HL-60 (cell line): ENCODE data around the gene GABRB3.

ENCODE experiments used
- DNase-seq, 2 experiments: peaks; one replicate each; pipeline ENCODE4 v3.0.0-alpha.2; 2010 to 2020; ENCODE audit warnings: low read depth in 1 of 2, low spot score in 1 of 2
- H3K27ac ChIP-seq: fragments of 250-450 bp; sonication (Bioruptor Pico); replicated peaks from 2 replicates; pipeline ENCODE4 v1.5.1; 2020; ENCODE audit warnings: mild to moderate bottlenecking, moderate library complexity
- H3K27me3 ChIP-seq: fragments of 250-450 bp; sonication (Bioruptor Pico); 2 replicates; pipeline ENCODE4 v1.5.1; 2021; ENCODE audit warnings: mild to moderate bottlenecking, moderate library complexity; ENCODE audit not compliant: insufficient read depth, poor library complexity, severe bottlenecking
- H3K4me3 ChIP-seq: replicated peaks from 2 replicates; pipeline ENCODE4 v1.5.1; 2011; ENCODE audit warnings: mild to moderate bottlenecking, control low read depth, low read length; ENCODE audit not compliant: insufficient read depth
- GABPA ChIP-seq: IDR thresholded peaks from 2 replicates; pipeline ENCODE4 v1.6.1; 2012; ENCODE audit warnings: low read depth
- POLR2AphosphoS5 ChIP-seq: IDR thresholded peaks from 2 replicates; pipeline ENCODE4 v1.6.1; 2012; ENCODE audit warnings: low read depth
- SPI1 ChIP-seq: IDR thresholded peaks from 2 replicates; pipeline ENCODE4 v1.6.1; 2012; ENCODE audit warnings: low read depth, mild to moderate bottlenecking, borderline replicate concordance
- TF ChIP-seq, protein P1 (sequence below): IDR thresholded peaks from 2 replicates; pipeline ENCODE4 v1.6.1; 2012; ENCODE audit warnings: low read depth; ENCODE audit not compliant: insufficient replicate concordance
- TF ChIP-seq, protein P2 (sequence below): IDR thresholded peaks from one replicate; pipeline ENCODE4 v1.5.1; 2011; ENCODE audit warnings: low read length, control low read depth, inconsistent platforms; ENCODE audit not compliant: insufficient read depth

Gene GABRB3

DNA sequence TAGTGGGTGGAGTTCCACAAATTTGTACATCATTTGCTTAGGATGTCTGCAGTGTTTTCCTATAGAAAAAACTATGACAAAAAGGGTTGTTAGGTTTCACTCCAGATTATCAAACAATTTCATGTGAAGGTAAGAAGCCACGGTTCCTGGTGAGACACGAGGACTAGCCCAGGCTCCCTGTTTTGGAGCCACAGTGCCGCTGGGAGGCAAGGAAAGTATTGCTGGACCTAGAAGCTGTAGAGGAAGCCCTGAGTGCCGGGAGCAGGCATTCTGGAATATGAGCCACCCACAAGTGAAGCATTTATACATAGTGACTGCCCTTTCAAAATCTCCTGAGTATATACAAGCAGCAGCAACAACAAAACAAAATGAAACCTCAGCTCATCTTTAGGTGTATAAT is 142.0 kb downstream of the GABRB3 start:
- Histone ChIP-seq H3K27me3 (no peaks in the 10 kb centered on the region), H3K4me3 (no peak overlapping the region), H3K27ac (no peak overlapping the region)
- DNase-seq: no peak
- TF ChIP-seq, protein P1, sequence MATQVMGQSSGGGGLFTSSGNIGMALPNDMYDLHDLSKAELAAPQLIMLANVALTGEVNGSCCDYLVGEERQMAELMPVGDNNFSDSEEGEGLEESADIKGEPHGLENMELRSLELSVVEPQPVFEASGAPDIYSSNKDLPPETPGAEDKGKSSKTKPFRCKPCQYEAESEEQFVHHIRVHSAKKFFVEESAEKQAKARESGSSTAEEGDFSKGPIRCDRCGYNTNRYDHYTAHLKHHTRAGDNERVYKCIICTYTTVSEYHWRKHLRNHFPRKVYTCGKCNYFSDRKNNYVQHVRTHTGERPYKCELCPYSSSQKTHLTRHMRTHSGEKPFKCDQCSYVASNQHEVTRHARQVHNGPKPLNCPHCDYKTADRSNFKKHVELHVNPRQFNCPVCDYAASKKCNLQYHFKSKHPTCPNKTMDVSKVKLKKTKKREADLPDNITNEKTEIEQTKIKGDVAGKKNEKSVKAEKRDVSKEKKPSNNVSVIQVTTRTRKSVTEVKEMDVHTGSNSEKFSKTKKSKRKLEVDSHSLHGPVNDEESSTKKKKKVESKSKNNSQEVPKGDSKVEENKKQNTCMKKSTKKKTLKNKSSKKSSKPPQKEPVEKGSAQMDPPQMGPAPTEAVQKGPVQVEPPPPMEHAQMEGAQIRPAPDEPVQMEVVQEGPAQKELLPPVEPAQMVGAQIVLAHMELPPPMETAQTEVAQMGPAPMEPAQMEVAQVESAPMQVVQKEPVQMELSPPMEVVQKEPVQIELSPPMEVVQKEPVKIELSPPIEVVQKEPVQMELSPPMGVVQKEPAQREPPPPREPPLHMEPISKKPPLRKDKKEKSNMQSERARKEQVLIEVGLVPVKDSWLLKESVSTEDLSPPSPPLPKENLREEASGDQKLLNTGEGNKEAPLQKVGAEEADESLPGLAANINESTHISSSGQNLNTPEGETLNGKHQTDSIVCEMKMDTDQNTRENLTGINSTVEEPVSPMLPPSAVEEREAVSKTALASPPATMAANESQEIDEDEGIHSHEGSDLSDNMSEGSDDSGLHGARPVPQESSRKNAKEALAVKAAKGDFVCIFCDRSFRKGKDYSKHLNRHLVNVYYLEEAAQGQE: no peak
- no peak for TF ChIP-seq SPI1
- TF ChIP-seq GABPA: no peak
- no peak for TF ChIP-seq POLR2AphosphoS5
- TF ChIP-seq, protein P2, sequence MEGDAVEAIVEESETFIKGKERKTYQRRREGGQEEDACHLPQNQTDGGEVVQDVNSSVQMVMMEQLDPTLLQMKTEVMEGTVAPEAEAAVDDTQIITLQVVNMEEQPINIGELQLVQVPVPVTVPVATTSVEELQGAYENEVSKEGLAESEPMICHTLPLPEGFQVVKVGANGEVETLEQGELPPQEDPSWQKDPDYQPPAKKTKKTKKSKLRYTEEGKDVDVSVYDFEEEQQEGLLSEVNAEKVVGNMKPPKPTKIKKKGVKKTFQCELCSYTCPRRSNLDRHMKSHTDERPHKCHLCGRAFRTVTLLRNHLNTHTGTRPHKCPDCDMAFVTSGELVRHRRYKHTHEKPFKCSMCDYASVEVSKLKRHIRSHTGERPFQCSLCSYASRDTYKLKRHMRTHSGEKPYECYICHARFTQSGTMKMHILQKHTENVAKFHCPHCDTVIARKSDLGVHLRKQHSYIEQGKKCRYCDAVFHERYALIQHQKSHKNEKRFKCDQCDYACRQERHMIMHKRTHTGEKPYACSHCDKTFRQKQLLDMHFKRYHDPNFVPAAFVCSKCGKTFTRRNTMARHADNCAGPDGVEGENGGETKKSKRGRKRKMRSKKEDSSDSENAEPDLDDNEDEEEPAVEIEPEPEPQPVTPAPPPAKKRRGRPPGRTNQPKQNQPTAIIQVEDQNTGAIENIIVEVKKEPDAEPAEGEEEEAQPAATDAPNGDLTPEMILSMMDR: no peak

DNA sequence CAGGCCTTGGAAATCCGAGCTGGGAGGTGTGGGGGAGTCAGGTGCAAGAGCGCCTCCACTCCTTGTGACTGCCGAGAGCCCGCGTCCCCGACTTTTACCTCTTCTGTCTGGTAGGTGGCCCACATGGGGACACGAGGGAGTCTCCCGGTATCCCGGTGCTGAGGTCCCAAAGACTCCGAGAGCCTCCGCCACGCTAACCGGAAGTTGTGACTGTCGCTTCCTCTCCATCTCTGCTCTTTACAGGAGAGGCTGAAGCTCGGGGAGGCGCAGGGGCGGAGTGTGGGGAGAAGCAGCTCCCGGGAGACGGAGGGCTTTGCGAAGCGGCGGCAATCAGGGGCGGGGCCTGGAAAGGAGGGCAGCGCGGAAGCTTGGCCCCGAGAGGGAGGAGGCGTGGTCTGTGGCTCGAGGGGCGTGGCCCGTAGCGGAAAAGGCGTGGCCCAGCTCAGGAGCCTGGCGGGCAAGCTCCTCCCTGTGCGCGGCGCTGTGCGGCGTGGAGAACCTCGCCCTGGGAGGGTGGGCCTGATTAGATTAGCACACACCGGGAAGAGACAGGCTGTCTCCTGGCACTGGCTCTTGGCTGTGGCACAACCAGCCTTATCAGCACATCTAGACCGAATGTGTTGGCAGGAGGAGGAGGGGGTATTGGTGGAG is 143.9 kb downstream of the GABRB3 start:
- no peak for DNase-seq
- Histone ChIP-seq H3K27ac (no peak overlapping the region), H3K27me3 (no peaks in the 10 kb centered on the region), H3K4me3 (no peak overlapping the region)
- TF ChIP-seq POLR2AphosphoS5: no peak
- TF ChIP-seq, protein P2: no peak

DNA sequence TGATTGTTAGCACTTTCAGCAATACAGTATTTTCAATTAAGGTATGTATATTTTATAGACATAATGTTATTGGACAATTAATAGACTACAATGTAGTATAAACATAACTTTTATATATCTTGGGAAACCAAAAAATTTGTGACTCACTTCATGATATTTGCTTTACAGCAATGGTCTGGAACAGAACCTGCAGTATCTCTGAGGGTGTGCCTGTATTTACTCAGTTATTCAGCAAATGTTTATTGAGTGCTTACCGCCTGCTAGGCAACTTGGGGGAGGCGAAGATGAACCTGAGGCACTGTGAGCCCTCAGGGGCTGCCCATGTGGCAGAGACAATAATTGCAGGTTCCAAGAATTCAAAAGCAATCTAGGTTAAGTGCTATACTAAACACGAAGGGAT is 144.8 kb downstream of the GABRB3 start:
- TF ChIP-seq POLR2AphosphoS5 (no peak), GABPA (no peak), SPI1 (no peak)
- TF ChIP-seq, protein P1: no peak
- TF ChIP-seq, protein P2: no peak
- H3K4me3 ChIP-seq: no peak overlapping the region
- no peaks in the 10 kb centered on the region for H3K27me3 ChIP-seq
- no peak overlapping the region for H3K27ac ChIP-seq
- DNase-seq: no peak

DNA sequence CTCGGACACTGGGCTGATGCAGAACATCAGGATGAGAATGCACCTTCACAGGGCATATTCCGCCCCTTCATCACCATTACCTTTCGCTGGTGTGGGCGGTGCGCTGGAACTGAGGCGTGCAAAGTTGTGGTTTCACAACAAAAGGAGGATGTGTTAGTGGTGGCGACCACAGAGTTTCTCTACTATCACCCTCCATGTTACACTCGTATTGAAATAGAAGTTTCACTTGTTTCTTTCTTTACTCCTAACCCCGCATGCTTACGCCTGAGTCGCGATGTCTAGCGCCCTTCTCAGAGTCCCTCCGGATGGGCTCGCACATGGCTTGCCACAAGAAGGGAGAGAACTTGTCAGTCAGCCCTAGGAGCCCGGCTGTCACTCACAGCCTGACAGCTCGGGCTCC is 148.7 kb downstream of the GABRB3 start:
- TF ChIP-seq, protein P1: no peak
- TF ChIP-seq, protein P2: no peak
- TF ChIP-seq GABPA (no peak), SPI1 (no peak), POLR2AphosphoS5 (no peak)
- DNase-seq: no peak
- Histone ChIP-seq H3K27ac (no peak overlapping the region), H3K4me3 (no peak overlapping the region), H3K27me3 (no peaks in the 10 kb centered on the region)
